ENCODE results near the gene CARD19. TPM values are rescaled to one million over a fixed set of nuclear protein-coding genes. Genes with fewer than 3 reads are reported as not detected.
"Not testable (repeated sequence)": the region's sequence is repeated elsewhere in the genome, so short reads cannot be mapped to it uniquely, and the experiment has no call there.

CARD19 gene
- polyA plus RNA-seq, 3 donors: 19.3 to 29.2 (median 25.9) TPM

GRCh38 chr9:93097511-93098201 is 1.6 kb downstream of the CARD19 start:
- no peak for DNase-seq

GRCh38 chr9:93098236-93098946 is 2.4 kb downstream of the CARD19 start:
- DNase-seq: no peak

GRCh38 chr9:93099551-93100275 is 3.7 kb downstream of the CARD19 start:
- no peak for DNase-seq

- no peak for DNase-seq
Measured at GRCh38 chr9:93100276-93100636, 4.2 kb downstream of the CARD19 start.

- DNase-seq: not testable (repeated sequence)
Measured at GRCh38 chr9:93101086-93101485, 5.1 kb downstream of the CARD19 start.

- no peak for DNase-seq
Measured at GRCh38 chr9:93105620-93106019, 9.6 kb downstream of the CARD19 start.

- no peak for DNase-seq
Measured at GRCh38 chr9:93107151-93107824, 11.3 kb downstream of the CARD19 start.

GRCh38 chr9:93107825-93108161 is 11.8 kb downstream of the CARD19 start:
- DNase-seq: no peak

GRCh38 chr9:93108291-93109041 is 12.4 kb downstream of the CARD19 start:
- no peak for DNase-seq

- no peak for DNase-seq
Measured at GRCh38 chr9:93110311-93110855, 14.4 kb downstream of the CARD19 start.

GRCh38 chr9:93111001-93111370 is 15.0 kb downstream of the CARD19 start:
- no peak for DNase-seq

GRCh38 chr9:93111371-93112115 is 15.5 kb downstream of the CARD19 start:
- no peak for DNase-seq

GRCh38 chr9:93112116-93112863 is 16.3 kb downstream of the CARD19 start:
- DNase-seq: no peak

GRCh38 chr9:93112864-93113389 is 16.9 kb downstream of the CARD19 start:
- no peak for DNase-seq

GRCh38 chr9:93114169-93114983 is 18.4 kb downstream of the CARD19 start:
- no peak for DNase-seq

- DNase-seq: no peak
Measured at GRCh38 chr9:93114984-93115335, 18.9 kb downstream of the CARD19 start.

- no peak for DNase-seq
Measured at GRCh38 chr9:93115486-93116071, 19.6 kb downstream of the CARD19 start.

Data from renal pelvis (tissue), 4 donors.